ENCODE data around the gene YY1AP1. TPM values are rescaled to one million over a fixed set of nuclear protein-coding genes. Genes with fewer than 3 reads are reported as not detected.
"Not testable (repeated sequence)": the region's sequence is repeated elsewhere in the genome, so short reads cannot be mapped to it uniquely, and the experiment has no call there.

YY1AP1 gene
- total RNA-seq, 1 experiment from 2014 or later: 57.5 TPM

GRCh38 chr1:155712636-155713035 is 24.1 kb upstream of the YY1AP1 start:
- not testable (repeated sequence) for DNase-seq; H3K27me3 ChIP-seq (ENCODE audit: insufficient read depth, low read length); H4K8ac ChIP-seq (replicated peaks; ENCODE audit: insufficient read length, low read depth, low read length); H3K4me2 ChIP-seq (ENCODE audit: insufficient read depth, insufficient read length, low read length); H2AK5ac ChIP-seq (ENCODE audit: insufficient read length, low read length); H4K5ac ChIP-seq (ENCODE audit: insufficient read length, low read depth, low read length); H3K14ac ChIP-seq (ENCODE audit: insufficient read depth, low read length); H3K79me2 ChIP-seq (ENCODE audit: insufficient read depth, low read length); H3K9ac ChIP-seq (ENCODE audit: extremely low read depth, insufficient read length, low read length); H3K27ac ChIP-seq (ENCODE audit: insufficient read length, low read depth, low read length); H3K23me2 ChIP-seq (ENCODE audit: insufficient read length, low read depth, low read length, poor library complexity, severe bottlenecking); H4K20me1 ChIP-seq (ENCODE audit: control insufficient read depth, insufficient read depth, insufficient read length); H3K4me3 Mint-ChIP-seq; H3K27me3 Mint-ChIP-seq (ENCODE audit: low read depth); H3K23ac ChIP-seq (ENCODE audit: insufficient read length, low read depth, low read length); H2AFZ ChIP-seq (ENCODE audit: low read length); H3K9me3 Mint-ChIP-seq; H3T11ph ChIP-seq (ENCODE audit: low read length); H3K56ac ChIP-seq (ENCODE audit: insufficient read length, low read depth, low read length); H3K9me3 ChIP-seq (ENCODE audit: control insufficient read depth, low read depth, low read length); H2BK20ac ChIP-seq (ENCODE audit: low read depth, low read length, poor library complexity, severe bottlenecking); H3K4me1 ChIP-seq (ENCODE audit: insufficient read depth, low read length); H3K18ac ChIP-seq (ENCODE audit: insufficient read length, low read depth, low read length); H4K91ac ChIP-seq (ENCODE audit: insufficient read length, low read depth, low read length); H2BK15ac ChIP-seq (ENCODE audit: low read depth, low read length); H2BK5ac ChIP-seq (ENCODE audit: insufficient read length, low read length); H3K4me1 Mint-ChIP-seq; H3K79me1 ChIP-seq (ENCODE audit: insufficient read depth, low read depth, low read length, poor library complexity, severe bottlenecking); H2BK12ac ChIP-seq (ENCODE audit: insufficient read length, low read depth, low read length); H2BK120ac ChIP-seq (ENCODE audit: low read depth, low read length, poor library complexity, severe bottlenecking); H3K27ac Mint-ChIP-seq; H3K4ac ChIP-seq (ENCODE audit: low read depth, low read length)
- no CpG with 5 or more reads among the region's 3 CpGs for WGBS (ENCODE audit: extremely low coverage, insufficient read length, low lambda C conversion rate)
- peaks cover 24 to 70% (median 56%) of the 10 kb centered on the region in 3 experiments for H3K36me3 Mint-ChIP-seq (ENCODE audit: insufficient read depth in 1 of 3, low read depth in 3 of 3)
- TF ChIP-seq, protein P1, sequence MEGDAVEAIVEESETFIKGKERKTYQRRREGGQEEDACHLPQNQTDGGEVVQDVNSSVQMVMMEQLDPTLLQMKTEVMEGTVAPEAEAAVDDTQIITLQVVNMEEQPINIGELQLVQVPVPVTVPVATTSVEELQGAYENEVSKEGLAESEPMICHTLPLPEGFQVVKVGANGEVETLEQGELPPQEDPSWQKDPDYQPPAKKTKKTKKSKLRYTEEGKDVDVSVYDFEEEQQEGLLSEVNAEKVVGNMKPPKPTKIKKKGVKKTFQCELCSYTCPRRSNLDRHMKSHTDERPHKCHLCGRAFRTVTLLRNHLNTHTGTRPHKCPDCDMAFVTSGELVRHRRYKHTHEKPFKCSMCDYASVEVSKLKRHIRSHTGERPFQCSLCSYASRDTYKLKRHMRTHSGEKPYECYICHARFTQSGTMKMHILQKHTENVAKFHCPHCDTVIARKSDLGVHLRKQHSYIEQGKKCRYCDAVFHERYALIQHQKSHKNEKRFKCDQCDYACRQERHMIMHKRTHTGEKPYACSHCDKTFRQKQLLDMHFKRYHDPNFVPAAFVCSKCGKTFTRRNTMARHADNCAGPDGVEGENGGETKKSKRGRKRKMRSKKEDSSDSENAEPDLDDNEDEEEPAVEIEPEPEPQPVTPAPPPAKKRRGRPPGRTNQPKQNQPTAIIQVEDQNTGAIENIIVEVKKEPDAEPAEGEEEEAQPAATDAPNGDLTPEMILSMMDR (conservative IDR thresholded peaks at IDR 0.05): peak; percentile 36; the same call in 2 of the 3 replicates

DNA sequence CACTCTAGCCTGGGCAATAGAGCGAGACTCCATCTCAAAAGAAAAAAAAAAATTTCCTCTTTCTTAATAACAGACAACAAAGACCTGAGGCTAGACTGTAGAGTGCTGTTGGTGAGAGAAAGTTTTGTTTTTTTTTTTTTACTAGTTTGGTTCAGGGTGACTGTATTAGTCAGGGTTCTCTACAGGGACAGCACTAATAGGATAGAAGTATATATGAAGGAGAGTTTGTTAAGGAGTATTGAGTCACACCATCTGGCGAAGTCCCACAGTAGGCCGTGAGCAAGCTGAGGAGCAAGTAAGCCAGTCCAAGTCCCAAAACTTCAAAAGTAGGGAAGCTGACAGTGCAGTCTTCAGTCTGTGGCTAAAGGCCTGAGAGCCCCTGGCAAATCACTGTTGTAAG is 22.9 kb upstream of the YY1AP1 start:
- not testable (repeated sequence) for H3K4ac ChIP-seq (ENCODE audit: low read depth, low read length); H3K9ac ChIP-seq (ENCODE audit: extremely low read depth, insufficient read length, low read length); H3K4me1 Mint-ChIP-seq; H3K56ac ChIP-seq (ENCODE audit: insufficient read length, low read depth, low read length); H3K23ac ChIP-seq (ENCODE audit: insufficient read length, low read depth, low read length); H4K20me1 ChIP-seq (ENCODE audit: control insufficient read depth, insufficient read depth, insufficient read length); H3K18ac ChIP-seq (ENCODE audit: insufficient read length, low read depth, low read length); H3K23me2 ChIP-seq (ENCODE audit: insufficient read length, low read depth, low read length, poor library complexity, severe bottlenecking); H3K9me3 ChIP-seq (ENCODE audit: control insufficient read depth, low read depth, low read length); H4K5ac ChIP-seq (ENCODE audit: insufficient read length, low read depth, low read length); H2BK12ac ChIP-seq (ENCODE audit: insufficient read length, low read depth, low read length); DNase-seq; H3K79me1 ChIP-seq (ENCODE audit: insufficient read depth, low read depth, low read length, poor library complexity, severe bottlenecking); H4K8ac ChIP-seq (replicated peaks; ENCODE audit: insufficient read length, low read depth, low read length); H2BK20ac ChIP-seq (ENCODE audit: low read depth, low read length, poor library complexity, severe bottlenecking); H2BK120ac ChIP-seq (ENCODE audit: low read depth, low read length, poor library complexity, severe bottlenecking); H3K79me2 ChIP-seq (ENCODE audit: insufficient read depth, low read length); H3K4me1 ChIP-seq (ENCODE audit: insufficient read depth, low read length); H3T11ph ChIP-seq (ENCODE audit: low read length); H4K91ac ChIP-seq (ENCODE audit: insufficient read length, low read depth, low read length); H3K14ac ChIP-seq (ENCODE audit: insufficient read depth, low read length); H2BK15ac ChIP-seq (ENCODE audit: low read depth, low read length); H3K27ac Mint-ChIP-seq; H3K27me3 ChIP-seq (ENCODE audit: insufficient read depth, low read length); H3K27me3 Mint-ChIP-seq (ENCODE audit: low read depth); H2AK5ac ChIP-seq (ENCODE audit: insufficient read length, low read length); H3K27ac ChIP-seq (ENCODE audit: insufficient read length, low read depth, low read length); H3K4me3 Mint-ChIP-seq; H2BK5ac ChIP-seq (ENCODE audit: insufficient read length, low read length); H3K4me2 ChIP-seq (ENCODE audit: insufficient read depth, insufficient read length, low read length); H2AFZ ChIP-seq (ENCODE audit: low read length); H3K9me3 Mint-ChIP-seq
- WGBS (ENCODE audit: extremely low coverage, insufficient read length, low lambda C conversion rate): no CpG with 5 or more reads among the region's 3 CpGs
- peaks cover 26 to 64% (median 51%) of the 10 kb centered on the region in 3 experiments for H3K36me3 Mint-ChIP-seq (ENCODE audit: insufficient read depth in 1 of 3, low read depth in 3 of 3)

All from H9 (cell line).